Caco-2 (cell line): ENCODE data around the gene SYVN1. TPM values are rescaled to one million over a fixed set of nuclear protein-coding genes. Genes with fewer than 3 reads are reported as not detected.

Source experiments
- BruUV-seq: library from RNA; stranded (reverse); fragments of 400-500 nt; replicated peaks from 2 replicates; lab custom pipeline; 2021; lab: Mats Ljungman, UMichigan
- CTCF ChIA-PET: fragments of 300-600 bp; sonication (Branson Sonifier 250); formaldehyde crosslinking; loops from one replicate; lab custom pipeline; 2022; ENCODE audit warnings: antibody characterized with exemption; lab: Charles Lee
- POLR2A ChIA-PET: fragments of 300-600 bp; sonication (Branson Sonifier 250); formaldehyde crosslinking; loops from one replicate; lab custom pipeline; 2022; ENCODE audit warnings: antibody characterized with exemption; lab: Charles Lee
- DNase-seq, 2 experiments: peaks; one replicate each; pipeline versions ENCODE4 v3.0.0 to v3.0.0-alpha.2; 2020 to 2022
- H3K27me3 ChIP-seq: replicated peaks from 2 replicates; pipeline ENCODE4 v1.6.0; 2011; ENCODE audit warnings: low read length; ENCODE audit not compliant: control insufficient read depth, insufficient read depth
- H3K36me3 ChIP-seq: 2 replicates; pipeline ENCODE4 v1.5.1; 2011; ENCODE audit warnings: low read length; ENCODE audit not compliant: control insufficient read depth, insufficient read depth
- H3K4me1 ChIP-seq: fragments of 250-450 bp; sonication (Bioruptor Pico); 2 replicates; pipeline ENCODE4 v1.5.1; 2020; ENCODE audit warnings: mild to moderate bottlenecking
- H3K4me3 ChIP-seq: 2 replicates; pipeline ENCODE4 v1.5.1; 2011; ENCODE audit warnings: low read depth, mild to moderate bottlenecking, control low read depth, low read length
- H3K9me3 ChIP-seq: fragments of 250-450 bp; sonication (Bioruptor Pico); 2 replicates; pipeline ENCODE4 v1.5.1; 2020; ENCODE audit warnings: mild to moderate bottlenecking, moderate library complexity
- H3K27ac Mint-ChIP-seq: one replicate; pipeline ENCODE4 v1.8.0; 2022; ENCODE audit warnings: mixed read lengths; ENCODE audit not compliant: unreplicated experiment
- H3K27me3 Mint-ChIP-seq: one replicate; pipeline ENCODE4 v1.8.0; 2022; ENCODE audit warnings: mixed read lengths; ENCODE audit not compliant: insufficient read depth, unreplicated experiment
- H3K36me3 Mint-ChIP-seq: one replicate; pipeline ENCODE4 v1.8.0; 2022; ENCODE audit warnings: mild to moderate bottlenecking, mixed read lengths; ENCODE audit not compliant: insufficient read depth, unreplicated experiment
- H3K4me1 Mint-ChIP-seq: one replicate; pipeline ENCODE4 v1.8.0; 2022; ENCODE audit warnings: low read depth, mixed read lengths; ENCODE audit not compliant: unreplicated experiment
- H3K4me3 Mint-ChIP-seq: one replicate; pipeline ENCODE4 v1.8.0; 2022; ENCODE audit warnings: mild to moderate bottlenecking, moderate library complexity, mixed read lengths; ENCODE audit not compliant: unreplicated experiment
- H3K9me3 Mint-ChIP-seq: one replicate; pipeline ENCODE4 v1.8.0; 2022; ENCODE audit warnings: mixed read lengths; ENCODE audit not compliant: unreplicated experiment
- intact Hi-C: fragments of 100-400 bp; cut with micrococcal nuclease; formaldehyde crosslinking; loops from one replicate; pipeline ENCODE4 v1.10.0; 2022; ENCODE audit not compliant: unreplicated experiment
- total RNA-seq: library from RNA; stranded (reverse); gene quantifications from 2 replicates; pipeline ENCODE4 v1.2.3, GENCODE V29; 2022
- TF ChIP-seq, protein P1 (sequence below), 2 experiments: fragments of 200-600 bp in 1 of 2; IDR thresholded peaks; 1 replicate in 1 of 2; 2 replicates in 1 of 2; pipeline versions ENCODE4 v1.5.1 to v1.8.0; 2011 to 2022; ENCODE audit warnings: antibody characterized with exemption in 1 of 2, control low read depth in 1 of 2, inconsistent platforms in 1 of 2, low read depth in 1 of 2, low read length in 1 of 2, mild to moderate bottlenecking in 1 of 2, moderate library complexity in 1 of 2; ENCODE audit not compliant: insufficient read depth in 1 of 2, severe bottlenecking in 1 of 2, unreplicated experiment in 1 of 2

Gene SYVN1
- total RNA-seq, 1 experiment from 2014 or later = 50.9 TPM

DNA sequence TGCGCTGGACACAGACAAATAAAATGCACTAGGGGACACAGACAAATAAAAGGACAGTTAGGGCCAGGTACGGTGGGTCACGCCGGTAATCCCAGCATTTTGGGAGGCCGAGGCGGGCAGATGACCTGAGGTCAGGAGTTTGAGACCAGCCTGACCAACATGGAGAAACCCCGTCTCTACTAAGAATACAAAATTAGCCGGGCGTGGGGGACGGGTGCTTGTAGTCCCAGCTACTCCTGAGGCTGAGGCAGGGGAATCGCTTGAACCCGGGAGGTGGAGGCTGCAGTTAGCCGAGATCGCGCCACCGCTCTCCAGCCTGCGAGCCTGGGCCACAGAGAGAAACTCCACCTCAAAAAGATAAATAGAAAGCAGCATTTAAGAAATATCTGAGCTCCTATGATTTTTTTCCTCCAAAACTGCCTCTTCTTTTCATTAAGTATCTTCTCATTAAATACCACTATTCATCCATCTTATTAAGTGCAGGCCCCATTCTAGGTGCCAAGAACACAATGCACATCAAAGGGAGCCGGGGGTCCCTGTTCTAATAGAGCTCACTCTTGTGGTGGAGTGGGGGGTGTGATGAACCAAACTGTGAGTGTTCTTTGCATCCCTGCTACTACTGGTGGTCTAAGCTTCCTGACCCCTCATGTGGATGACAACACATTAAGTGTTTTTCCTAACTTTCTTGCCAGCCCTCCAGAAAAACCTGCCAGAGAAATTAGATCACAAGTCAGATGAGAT is 16.1 kb downstream of the SYVN1 start:
- no peaks in the 10 kb centered on the region for H3K9me3 Mint-ChIP-seq
- no peak for DNase-seq
- Histone ChIP-seq H3K4me3 (no peak overlapping the region), H3K36me3 (peaks cover 10% of the 10 kb centered on the region), H3K27me3 (no peaks in the 10 kb centered on the region), H3K9me3 (no peaks in the 10 kb centered on the region), H3K4me1 (peaks cover 25% of the 10 kb centered on the region)
- POLR2A ChIA-PET = interaction anchor here (0.6 to 1.4 kb wide), 3 partner anchors 64 to 473 kb away, joined by 3 to 5 read pairs (median 3); partner anchors contain the start of gene CAPN1
- no peaks in the 10 kb centered on the region for H3K27me3 Mint-ChIP-seq
- TF ChIP-seq, protein P1, sequence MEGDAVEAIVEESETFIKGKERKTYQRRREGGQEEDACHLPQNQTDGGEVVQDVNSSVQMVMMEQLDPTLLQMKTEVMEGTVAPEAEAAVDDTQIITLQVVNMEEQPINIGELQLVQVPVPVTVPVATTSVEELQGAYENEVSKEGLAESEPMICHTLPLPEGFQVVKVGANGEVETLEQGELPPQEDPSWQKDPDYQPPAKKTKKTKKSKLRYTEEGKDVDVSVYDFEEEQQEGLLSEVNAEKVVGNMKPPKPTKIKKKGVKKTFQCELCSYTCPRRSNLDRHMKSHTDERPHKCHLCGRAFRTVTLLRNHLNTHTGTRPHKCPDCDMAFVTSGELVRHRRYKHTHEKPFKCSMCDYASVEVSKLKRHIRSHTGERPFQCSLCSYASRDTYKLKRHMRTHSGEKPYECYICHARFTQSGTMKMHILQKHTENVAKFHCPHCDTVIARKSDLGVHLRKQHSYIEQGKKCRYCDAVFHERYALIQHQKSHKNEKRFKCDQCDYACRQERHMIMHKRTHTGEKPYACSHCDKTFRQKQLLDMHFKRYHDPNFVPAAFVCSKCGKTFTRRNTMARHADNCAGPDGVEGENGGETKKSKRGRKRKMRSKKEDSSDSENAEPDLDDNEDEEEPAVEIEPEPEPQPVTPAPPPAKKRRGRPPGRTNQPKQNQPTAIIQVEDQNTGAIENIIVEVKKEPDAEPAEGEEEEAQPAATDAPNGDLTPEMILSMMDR (IDR thresholded peaks at IDR 0.05; ENCODE audit: insufficient read depth in 1 of 2, low read depth in 1 of 2, low read length in 1 of 2, severe bottlenecking in 1 of 2, unreplicated experiment in 1 of 2) = no peak
- peaks cover 93% of the 10 kb centered on the region for H3K36me3 Mint-ChIP-seq
- no TSS peak for BruUV-seq
- peaks cover 12% of the 10 kb centered on the region for H3K4me1 Mint-ChIP-seq
- intact Hi-C loops = loop anchor here (1.0 to 10.0 kb wide), 3 partner anchors 134 to 343 kb away; partner anchors contain the start of gene SF1
- H3K4me3 Mint-ChIP-seq = peak overlapping the region; percentile 83
- CTCF ChIA-PET = interaction anchor here (1.4 to 2.2 kb wide), 4 partner anchors 17 to 340 kb away, joined by 3 to 9 read pairs (median 6); partner anchors contain the start of genes SAC3D1 and SF1
- peak overlapping the region; percentile 92 for H3K27ac Mint-ChIP-seq

DNA sequence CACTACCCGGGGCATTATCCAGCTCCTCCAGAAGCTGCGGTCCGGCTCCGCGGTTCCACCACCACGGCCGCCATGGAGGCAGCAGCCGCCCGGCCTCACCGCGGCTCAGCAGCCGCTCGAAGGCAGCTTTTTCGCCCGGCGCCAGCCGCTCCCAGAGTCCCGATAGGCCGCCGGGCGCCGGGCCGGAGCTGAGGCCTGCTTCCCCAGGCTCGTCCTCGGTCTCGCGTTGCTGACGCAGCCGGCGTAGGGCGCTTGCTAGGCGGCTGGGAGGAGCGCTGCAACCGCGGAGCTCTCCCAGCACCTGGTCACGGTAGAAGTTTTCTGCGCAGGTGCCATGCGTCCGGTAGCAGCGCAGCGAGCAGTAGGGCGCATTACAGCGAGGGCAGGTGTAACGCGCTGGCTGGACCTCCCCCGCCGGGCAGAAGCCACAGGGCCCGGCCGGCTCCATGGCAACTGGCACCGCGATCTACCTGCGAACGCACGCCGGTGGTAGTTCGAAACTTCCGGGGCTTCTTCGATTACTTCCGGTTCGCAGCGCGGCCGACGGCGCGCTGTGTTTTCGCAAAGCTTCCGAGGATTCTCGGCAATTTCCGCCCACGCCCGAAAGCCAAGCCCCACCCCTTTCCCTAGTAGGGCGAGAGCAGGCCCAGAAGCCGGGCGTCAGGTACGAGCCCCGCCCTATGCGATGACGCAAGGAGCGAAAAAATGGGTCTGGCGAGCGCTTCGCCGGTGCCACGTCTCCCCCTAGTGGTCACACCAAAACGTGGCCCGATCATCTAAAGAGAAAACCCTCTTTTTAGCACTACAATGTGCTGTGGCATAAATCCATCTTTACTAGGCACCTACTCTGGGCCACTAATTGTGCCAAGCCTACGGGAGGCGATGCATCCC is 16.9 kb downstream of the SYVN1 start, which contains the start of gene ZNHIT2:
TSS of gene ZNHIT2 (minus strand) at position 496 of the 891 bp plus-strand sequence. CDS start at position 448, 48 bp downstream.
- Mint-ChIP-seq H3K9me3 (no peaks in the 10 kb centered on the region), H3K4me3 (peak within 1 kb of the TSS; percentile 83), H3K27ac (peak within 1 kb of the TSS; percentile 92), H3K4me1 (peaks cover 13% of the 10 kb centered on the region), H3K36me3 (peaks cover 96% of the 10 kb centered on the region), H3K27me3 (no peaks in the 10 kb centered on the region)
- peaks cover 10% of the 10 kb centered on the region for H3K36me3 ChIP-seq
- ChIA-PET POLR2A (interaction anchor here (0.6 to 1.4 kb wide), 6 partner anchors 16 to 612 kb away, joined by 3 to 9 read pairs (median 4); partner anchors contain the start of gene CAPN1), CTCF (interaction anchor here (0.6 to 2.2 kb wide), 13 partner anchors 18 to 1753 kb away, joined by 3 to 9 read pairs (median 4); partner anchors contain the start of genes BATF2, CAPN1, SAC3D1 and SF1)
- no TSS peak for BruUV-seq
- H3K4me3 ChIP-seq = peak within 1 kb of the TSS; percentile 87
- H3K4me1 ChIP-seq = peaks cover 25% of the 10 kb centered on the region
- no peaks in the 10 kb centered on the region for H3K27me3 ChIP-seq
- no peaks in the 10 kb centered on the region for H3K9me3 ChIP-seq
- DNase-seq = peak; percentile 99
- intact Hi-C loops = loop anchor here (1.0 to 10.0 kb wide), 5 partner anchors 21 to 343 kb away; partner anchors contain the start of genes ARL2, SF1 and VPS51
- TF ChIP-seq, protein P1 (IDR thresholded peaks at IDR 0.05; ENCODE audit: insufficient read depth in 1 of 2, low read depth in 1 of 2, low read length in 1 of 2, severe bottlenecking in 1 of 2, unreplicated experiment in 1 of 2) = peak; percentile 93 to 94
